Panc1 (cell line): Measurements from ENCODE around the gene SYCE3.

Experiments used
- POLR2AphosphoS5 ChIP-seq: IDR thresholded peaks from 2 replicates; pipeline ENCODE4 v1.6.1; 2012; ENCODE audit warnings: mild to moderate bottlenecking, low read depth, low read length, moderate library complexity
- TCF7L2 ChIP-seq: IDR thresholded peaks from 2 replicates; pipeline ENCODE4 v1.6.1; 2011; ENCODE audit warnings: mild to moderate bottlenecking, low read depth, low read length, inconsistent platforms
- TF ChIP-seq, protein P1 (sequence below): fragments of 450-650 bp; IDR thresholded peaks from 2 replicates; pipeline ENCODE4 v1.5.1; 2017; ENCODE audit warnings: mild to moderate bottlenecking

DNA sequence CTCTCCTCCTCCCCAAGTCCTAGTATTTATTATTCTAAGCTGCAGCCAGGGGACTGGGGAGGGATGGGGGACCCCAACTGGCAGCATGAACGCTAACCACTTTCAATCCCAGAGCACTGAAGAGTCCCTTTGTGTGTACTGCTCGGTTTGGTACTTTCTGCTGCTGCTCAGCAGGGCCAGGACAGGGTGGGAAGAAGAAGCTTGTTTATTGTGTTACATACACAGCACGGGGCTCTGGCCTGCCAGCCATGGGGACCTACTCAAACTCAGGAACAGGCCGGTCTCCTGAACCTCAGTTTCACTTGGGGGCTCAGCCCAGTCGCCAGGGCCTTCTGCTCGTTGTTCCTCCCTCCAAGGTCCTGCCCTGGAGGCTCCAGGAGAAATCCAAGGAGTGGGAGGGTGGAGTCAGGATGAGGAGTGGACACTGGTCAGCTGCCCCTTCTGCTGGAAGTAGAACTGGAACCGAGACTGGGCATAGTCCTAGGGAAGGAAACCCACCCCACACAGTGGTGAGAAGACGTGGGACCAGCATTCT lies 16.1 kb upstream of the SYCE3 start:
- TF ChIP-seq POLR2AphosphoS5 = no peak
- TF ChIP-seq, protein P1, sequence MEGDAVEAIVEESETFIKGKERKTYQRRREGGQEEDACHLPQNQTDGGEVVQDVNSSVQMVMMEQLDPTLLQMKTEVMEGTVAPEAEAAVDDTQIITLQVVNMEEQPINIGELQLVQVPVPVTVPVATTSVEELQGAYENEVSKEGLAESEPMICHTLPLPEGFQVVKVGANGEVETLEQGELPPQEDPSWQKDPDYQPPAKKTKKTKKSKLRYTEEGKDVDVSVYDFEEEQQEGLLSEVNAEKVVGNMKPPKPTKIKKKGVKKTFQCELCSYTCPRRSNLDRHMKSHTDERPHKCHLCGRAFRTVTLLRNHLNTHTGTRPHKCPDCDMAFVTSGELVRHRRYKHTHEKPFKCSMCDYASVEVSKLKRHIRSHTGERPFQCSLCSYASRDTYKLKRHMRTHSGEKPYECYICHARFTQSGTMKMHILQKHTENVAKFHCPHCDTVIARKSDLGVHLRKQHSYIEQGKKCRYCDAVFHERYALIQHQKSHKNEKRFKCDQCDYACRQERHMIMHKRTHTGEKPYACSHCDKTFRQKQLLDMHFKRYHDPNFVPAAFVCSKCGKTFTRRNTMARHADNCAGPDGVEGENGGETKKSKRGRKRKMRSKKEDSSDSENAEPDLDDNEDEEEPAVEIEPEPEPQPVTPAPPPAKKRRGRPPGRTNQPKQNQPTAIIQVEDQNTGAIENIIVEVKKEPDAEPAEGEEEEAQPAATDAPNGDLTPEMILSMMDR = no peak
- no peak for TF ChIP-seq TCF7L2
